Stomach smooth muscle (tissue), 2 donors: ENCODE data around the gene CDKL4.
"Not testable (repeated sequence)": the region's sequence is repeated elsewhere in the genome, so short reads cannot be mapped to it uniquely, and the experiment has no call there.

Source experiments
- H3K27ac ChIP-seq: one replicate; pipeline ENCODE4 v1.7.0; 2013; ENCODE audit warnings: mild to moderate bottlenecking, low read length, inconsistent platforms
- H3K27me3 ChIP-seq, 2 donors: one replicate each; pipeline ENCODE4 v1.7.0; 2013; ENCODE audit warnings: low read length in 2 of 2; ENCODE audit not compliant: insufficient read depth in 2 of 2, control insufficient read depth in 1 of 2
- H3K36me3 ChIP-seq, 2 donors: one replicate each; pipeline ENCODE4 v1.7.0; 2013; ENCODE audit warnings: low read length in 2 of 2; ENCODE audit not compliant: control insufficient read depth in 2 of 2, insufficient read depth in 2 of 2
- H3K4me1 ChIP-seq: one replicate; pipeline ENCODE4 v1.7.0; 2013; ENCODE audit warnings: low read length; ENCODE audit not compliant: control insufficient read depth, insufficient read depth
- H3K4me3 ChIP-seq, 2 donors: one replicate each; pipeline ENCODE4 v1.7.0; 2013; ENCODE audit warnings: low read length in 2 of 2
- H3K9ac ChIP-seq, 2 donors: one replicate each; pipeline ENCODE4 v1.7.0; 2013; ENCODE audit warnings: low read length in 2 of 2, mild to moderate bottlenecking in 1 of 2
- H3K9me3 ChIP-seq, 2 donors: one replicate each; pipeline ENCODE4 v1.7.0; 2013; ENCODE audit warnings: low read length in 2 of 2; ENCODE audit not compliant: control insufficient read depth in 2 of 2
- donor health status: healthy.
- donor health status: Pancreatic carcinoma.

Gene CDKL4

DNA sequence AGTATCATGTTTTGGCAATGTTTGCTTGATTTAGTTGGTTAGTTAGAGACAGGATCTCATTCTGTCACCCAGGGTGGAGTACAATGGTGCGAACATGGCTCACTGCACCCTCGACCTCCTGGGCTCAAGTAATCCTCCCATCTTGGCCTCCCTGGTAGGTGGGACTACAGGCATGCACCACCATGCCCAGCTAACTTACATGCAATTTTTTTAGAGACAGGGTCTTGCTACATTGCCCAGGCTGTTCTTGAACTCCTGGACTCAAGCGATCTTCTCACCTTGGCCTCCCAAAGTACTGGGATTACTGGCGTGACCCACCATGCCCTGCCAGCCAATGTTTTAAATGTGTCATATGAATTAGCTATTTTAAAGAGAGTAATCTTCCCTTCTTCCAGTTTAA is 16.3 kb upstream of the CDKL4 start:
- H3K9ac ChIP-seq: no peak overlapping the region
- H3K4me3 ChIP-seq: no peak overlapping the region
- H3K4me1 ChIP-seq: no peaks in the 10 kb centered on the region
- no peaks in the 10 kb centered on the region for H3K27me3 ChIP-seq
- no peaks in the 10 kb centered on the region for H3K9me3 ChIP-seq
- no peak overlapping the region for H3K27ac ChIP-seq
- peaks cover 18 to 26% of the 10 kb centered on the region in 2 donors for H3K36me3 ChIP-seq

DNA sequence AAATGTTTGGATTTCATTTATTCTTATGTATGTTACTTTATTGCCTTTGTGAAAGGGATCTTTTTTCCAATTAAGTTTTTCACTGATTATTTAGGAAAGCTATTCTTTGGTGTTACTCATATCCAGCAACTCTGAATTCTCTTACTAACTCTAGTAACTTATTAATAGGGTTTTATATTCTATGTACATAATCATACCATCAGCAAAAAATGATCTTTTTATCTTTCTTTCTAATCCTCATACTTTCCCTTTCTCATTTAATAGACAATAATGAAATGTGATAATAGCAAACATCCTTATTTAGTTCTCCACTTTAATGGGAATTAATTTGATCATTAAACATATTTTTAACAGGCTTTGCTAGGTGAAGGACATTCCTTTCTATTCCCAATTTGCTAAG is 12.3 kb upstream of the CDKL4 start:
- H3K9me3 ChIP-seq: no peaks in the 10 kb centered on the region
- no peak overlapping the region for H3K27ac ChIP-seq
- H3K36me3 ChIP-seq: peaks cover 31 to 53% of the 10 kb centered on the region in 2 donors

GRCh38 chr2:39252888-39253518 is 9.2 kb upstream of the CDKL4 start:
- no peaks in the 10 kb centered on the region for H3K27me3 ChIP-seq
- H3K4me1 ChIP-seq: no peaks in the 10 kb centered on the region
- H3K9me3 ChIP-seq: no peaks in the 10 kb centered on the region
- H3K4me3 ChIP-seq: no peak overlapping the region
- peaks cover 30 to 55% of the 10 kb centered on the region in 2 donors for H3K36me3 ChIP-seq
- no peak overlapping the region for H3K27ac ChIP-seq
- no peak overlapping the region for H3K9ac ChIP-seq

More for the DNA sequence above, 12.3 kb upstream of the CDKL4 start:
- Histone ChIP-seq H3K9ac (no peak overlapping the region), H3K27me3 (no peaks in the 10 kb centered on the region), H3K4me3 (no peak overlapping the region), H3K4me1 (no peaks in the 10 kb centered on the region)

DNA sequence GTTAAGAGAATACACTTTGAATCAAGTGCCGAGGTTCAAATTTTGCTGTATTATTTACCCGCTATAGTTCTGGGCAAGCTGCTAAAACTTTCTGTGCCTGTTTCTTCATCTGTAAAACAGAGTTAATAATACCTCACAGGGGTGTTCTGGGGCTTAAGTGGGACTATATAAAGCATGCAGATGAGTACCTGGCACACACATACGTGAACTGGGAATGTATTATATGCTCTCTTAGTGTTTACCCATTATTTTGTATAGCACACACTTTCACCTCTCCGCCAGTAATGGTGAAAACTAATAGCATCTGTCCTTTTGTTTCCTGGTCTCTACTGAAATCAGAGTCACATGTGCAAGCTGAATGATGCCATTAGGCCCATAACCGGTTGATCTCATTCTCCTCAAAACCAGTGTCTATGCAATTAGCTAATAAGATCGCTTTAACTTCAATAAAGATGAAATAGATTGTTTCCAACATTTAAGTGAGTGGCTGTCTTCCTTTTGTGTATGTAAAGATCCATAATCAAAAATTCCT is 3.8 kb upstream of the CDKL4 start:
- Histone ChIP-seq H3K27ac (no peak overlapping the region), H3K4me3 (no peak overlapping the region), H3K27me3 (peaks cover 0 to 4% of the 10 kb centered on the region in 2 donors), H3K4me1 (no peaks in the 10 kb centered on the region), H3K36me3 (peaks cover 15 to 28% of the 10 kb centered on the region in 2 donors), H3K9me3 (no peaks in the 10 kb centered on the region), H3K9ac (no peak overlapping the region)

DNA sequence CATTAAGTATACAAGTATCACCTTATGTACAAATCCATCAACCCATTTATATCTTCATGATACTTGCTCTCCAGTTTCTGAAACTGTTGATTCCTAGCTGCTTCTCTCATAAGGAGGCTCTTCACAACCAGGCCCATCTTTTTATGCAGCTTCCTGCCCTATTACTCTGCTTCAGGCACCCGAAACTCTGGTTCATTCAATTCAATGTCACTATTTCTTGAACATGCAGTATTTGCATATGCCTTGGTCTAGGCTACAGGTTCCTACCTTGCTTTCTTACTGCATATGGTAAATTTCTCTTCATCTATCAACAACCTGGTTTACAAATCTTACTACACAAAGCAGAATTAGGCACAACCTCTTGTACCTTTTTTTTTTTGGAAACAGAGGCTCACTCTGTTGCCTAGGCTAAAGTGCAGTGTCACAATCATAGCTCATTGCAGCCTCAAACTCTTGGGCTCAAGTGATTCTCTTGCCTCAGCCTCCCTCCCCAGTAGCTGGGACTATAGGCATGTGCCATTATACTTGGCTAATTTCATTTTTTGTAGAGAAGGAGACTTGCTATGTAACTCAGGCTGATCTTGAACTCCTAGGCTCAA is 2.7 kb upstream of the CDKL4 start:
- Histone ChIP-seq H3K4me3 (no peak overlapping the region), H3K36me3 (peaks cover 13 to 19% of the 10 kb centered on the region in 2 donors), H3K9me3 (no peaks in the 10 kb centered on the region), H3K4me1 (no peaks in the 10 kb centered on the region), H3K27ac (no peak overlapping the region), H3K9ac (no peak overlapping the region), H3K27me3 (peaks cover 0 to 4% of the 10 kb centered on the region in 2 donors)

- not testable (repeated sequence) for H3K4me1 ChIP-seq, H3K9ac ChIP-seq, H3K27me3 ChIP-seq, H3K9me3 ChIP-seq, H3K27ac ChIP-seq, H3K36me3 ChIP-seq, H3K4me3 ChIP-seq
Observed at GRCh38 chr2:39244963-39245625, 1.3 kb upstream of the CDKL4 start.

DNA sequence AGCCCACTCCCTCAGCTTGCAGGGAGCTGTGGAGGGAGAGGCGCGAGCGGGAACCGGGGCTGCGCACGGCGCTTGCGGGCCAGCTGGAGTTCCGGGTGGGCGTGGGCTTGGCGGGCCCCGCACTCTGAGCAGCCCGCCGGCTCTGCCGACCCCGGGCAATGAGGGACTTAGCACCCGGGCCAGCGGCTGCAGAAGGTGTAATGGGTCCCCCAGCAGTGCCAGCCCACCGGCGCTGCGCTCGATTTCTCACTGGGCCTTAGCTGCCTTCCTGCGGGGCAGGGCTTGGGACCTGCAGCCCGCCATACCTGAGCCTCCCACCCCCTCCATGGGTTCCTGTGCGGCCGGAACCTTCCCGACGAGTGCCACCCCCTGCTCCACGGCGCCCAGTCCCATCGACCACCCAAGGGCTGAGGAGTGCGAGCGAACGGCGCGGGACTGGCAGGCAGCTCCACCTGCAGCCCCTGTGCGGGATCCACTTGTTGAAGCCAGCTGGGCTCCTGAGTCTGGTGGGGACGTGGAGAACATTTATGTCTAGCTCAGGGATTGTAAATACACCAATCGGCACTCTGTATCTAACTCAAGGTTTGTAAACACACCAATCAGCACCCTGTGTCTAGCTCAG is 582 bp upstream of the CDKL4 start:
- H3K27ac ChIP-seq, H3K36me3 ChIP-seq, H3K27me3 ChIP-seq, H3K4me1 ChIP-seq, H3K9ac ChIP-seq, H3K9me3 ChIP-seq: not testable (repeated sequence)
- H3K4me3 ChIP-seq: peak overlapping the region in 1 of 2 donors; percentile 40

- Histone ChIP-seq H3K27me3 (peaks cover 0 to 4% of the 10 kb centered on the region in 2 donors), H3K27ac (no peak overlapping the region), H3K4me3 (no peak overlapping the region), H3K4me1 (no peaks in the 10 kb centered on the region), H3K9me3 (no peaks in the 10 kb centered on the region), H3K36me3 (no peaks in the 10 kb centered on the region), H3K9ac (no peak overlapping the region)
Observed at GRCh38 chr2:39241588-39241987, 2.2 kb downstream of the CDKL4 start.

- Histone ChIP-seq H3K4me1 (no peaks in the 10 kb centered on the region), H3K27me3 (peaks cover 0 to 4% of the 10 kb centered on the region in 2 donors), H3K9ac (no peak overlapping the region), H3K36me3 (no peaks in the 10 kb centered on the region), H3K27ac (no peak overlapping the region), H3K9me3 (no peaks in the 10 kb centered on the region), H3K4me3 (no peak overlapping the region)
Observed at GRCh38 chr2:39240758-39241157, 3.0 kb downstream of the CDKL4 start.

DNA sequence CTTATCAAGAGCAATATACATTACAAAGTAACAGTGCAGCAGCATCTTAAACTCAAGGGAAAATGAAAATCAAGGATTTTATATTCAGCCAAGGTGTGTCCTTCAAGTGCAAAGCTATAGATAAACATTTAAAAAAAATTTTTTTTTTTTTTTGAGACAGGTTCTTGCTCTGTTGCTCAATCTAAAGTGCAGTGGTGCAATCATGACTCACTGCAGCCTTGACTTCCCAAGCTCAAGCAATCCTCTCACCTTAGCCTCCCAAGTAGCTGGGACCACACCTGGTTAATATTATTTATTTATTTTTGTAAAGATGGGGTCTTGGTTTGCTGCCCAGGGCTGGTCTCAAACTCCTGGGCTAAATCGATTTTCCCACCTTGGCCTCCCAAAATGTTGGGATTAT is 9.0 kb downstream of the CDKL4 start:
- no peak overlapping the region for H3K4me3 ChIP-seq
- no peak overlapping the region for H3K27ac ChIP-seq
- no peaks in the 10 kb centered on the region for H3K4me1 ChIP-seq
- no peak overlapping the region for H3K9ac ChIP-seq
- no peaks in the 10 kb centered on the region for H3K36me3 ChIP-seq
- no peaks in the 10 kb centered on the region for H3K27me3 ChIP-seq
- H3K9me3 ChIP-seq: no peaks in the 10 kb centered on the region
